SU-DHL-6 (cell line): ENCODE measurements around the gene PQBP1.

Source experiments
- EZH2phosphoT487 ChIP-seq: fragments of 200-600 bp; sonication (generic), shearing (Covaris generic); conservative IDR thresholded peaks from 2 replicates; pipeline ENCODE4 v1.6.1; 2018; ENCODE audit warnings: mild to moderate bottlenecking, antibody characterized with exemption, low read length, moderate library complexity, mixed read lengths
- TF ChIP-seq, protein P1 (sequence below): fragments of 200-600 bp; sonication (generic); IDR thresholded peaks from one replicate; pipeline ENCODE4 v1.5.1; 2017; ENCODE audit warnings: antibody characterized with exemption, mild to moderate bottlenecking, low read length, moderate library complexity; ENCODE audit not compliant: insufficient read depth, poor library complexity, severe bottlenecking

DNA sequence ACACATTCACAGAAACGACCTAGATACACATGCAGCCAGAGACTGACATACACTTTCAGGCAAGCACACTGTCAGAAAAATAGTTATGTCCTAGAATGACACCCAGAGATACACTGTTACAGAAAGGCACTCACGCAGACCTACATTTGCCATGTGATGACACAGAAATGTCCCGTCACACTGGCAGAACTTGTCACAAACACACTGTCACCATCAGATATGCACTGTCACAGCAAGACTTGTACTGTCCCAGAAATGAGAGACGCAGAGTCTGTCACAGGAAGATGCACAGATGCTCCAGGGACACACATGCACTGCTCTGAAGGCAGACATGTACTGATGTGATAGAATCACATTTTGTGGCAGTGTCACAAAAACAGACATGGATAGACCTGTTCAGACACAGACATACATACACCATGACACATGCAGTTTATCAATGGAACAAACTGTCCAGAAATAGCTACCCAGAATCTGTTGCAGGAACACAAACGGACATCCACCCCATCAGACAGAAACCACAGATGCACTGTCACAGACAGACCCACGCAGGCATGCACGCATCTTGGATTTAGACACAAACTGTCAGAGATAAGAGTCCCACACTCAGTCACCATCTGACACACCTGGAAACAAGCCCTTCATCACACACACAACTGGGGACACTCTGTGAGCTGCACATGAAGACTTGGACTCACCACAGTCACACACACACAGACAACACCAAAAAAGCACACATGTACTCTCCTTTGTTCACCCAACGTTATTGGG, 22.4 kb downstream of the PQBP1 start:
- TF ChIP-seq, protein P1, sequence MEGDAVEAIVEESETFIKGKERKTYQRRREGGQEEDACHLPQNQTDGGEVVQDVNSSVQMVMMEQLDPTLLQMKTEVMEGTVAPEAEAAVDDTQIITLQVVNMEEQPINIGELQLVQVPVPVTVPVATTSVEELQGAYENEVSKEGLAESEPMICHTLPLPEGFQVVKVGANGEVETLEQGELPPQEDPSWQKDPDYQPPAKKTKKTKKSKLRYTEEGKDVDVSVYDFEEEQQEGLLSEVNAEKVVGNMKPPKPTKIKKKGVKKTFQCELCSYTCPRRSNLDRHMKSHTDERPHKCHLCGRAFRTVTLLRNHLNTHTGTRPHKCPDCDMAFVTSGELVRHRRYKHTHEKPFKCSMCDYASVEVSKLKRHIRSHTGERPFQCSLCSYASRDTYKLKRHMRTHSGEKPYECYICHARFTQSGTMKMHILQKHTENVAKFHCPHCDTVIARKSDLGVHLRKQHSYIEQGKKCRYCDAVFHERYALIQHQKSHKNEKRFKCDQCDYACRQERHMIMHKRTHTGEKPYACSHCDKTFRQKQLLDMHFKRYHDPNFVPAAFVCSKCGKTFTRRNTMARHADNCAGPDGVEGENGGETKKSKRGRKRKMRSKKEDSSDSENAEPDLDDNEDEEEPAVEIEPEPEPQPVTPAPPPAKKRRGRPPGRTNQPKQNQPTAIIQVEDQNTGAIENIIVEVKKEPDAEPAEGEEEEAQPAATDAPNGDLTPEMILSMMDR = no peak
- TF ChIP-seq EZH2phosphoT487 = no peak
